ENCODE measurements around the gene SHMT1. TPM values are rescaled to one million over a fixed set of nuclear protein-coding genes. Genes with fewer than 3 reads are reported as not detected.
"Not testable (repeated sequence)": the region's sequence is repeated elsewhere in the genome, so short reads cannot be mapped to it uniquely, and the experiment has no call there.

The SHMT1 gene
- 15.0 TPM for polyA plus RNA-seq (ENCODE audit: insufficient read length)

DNA sequence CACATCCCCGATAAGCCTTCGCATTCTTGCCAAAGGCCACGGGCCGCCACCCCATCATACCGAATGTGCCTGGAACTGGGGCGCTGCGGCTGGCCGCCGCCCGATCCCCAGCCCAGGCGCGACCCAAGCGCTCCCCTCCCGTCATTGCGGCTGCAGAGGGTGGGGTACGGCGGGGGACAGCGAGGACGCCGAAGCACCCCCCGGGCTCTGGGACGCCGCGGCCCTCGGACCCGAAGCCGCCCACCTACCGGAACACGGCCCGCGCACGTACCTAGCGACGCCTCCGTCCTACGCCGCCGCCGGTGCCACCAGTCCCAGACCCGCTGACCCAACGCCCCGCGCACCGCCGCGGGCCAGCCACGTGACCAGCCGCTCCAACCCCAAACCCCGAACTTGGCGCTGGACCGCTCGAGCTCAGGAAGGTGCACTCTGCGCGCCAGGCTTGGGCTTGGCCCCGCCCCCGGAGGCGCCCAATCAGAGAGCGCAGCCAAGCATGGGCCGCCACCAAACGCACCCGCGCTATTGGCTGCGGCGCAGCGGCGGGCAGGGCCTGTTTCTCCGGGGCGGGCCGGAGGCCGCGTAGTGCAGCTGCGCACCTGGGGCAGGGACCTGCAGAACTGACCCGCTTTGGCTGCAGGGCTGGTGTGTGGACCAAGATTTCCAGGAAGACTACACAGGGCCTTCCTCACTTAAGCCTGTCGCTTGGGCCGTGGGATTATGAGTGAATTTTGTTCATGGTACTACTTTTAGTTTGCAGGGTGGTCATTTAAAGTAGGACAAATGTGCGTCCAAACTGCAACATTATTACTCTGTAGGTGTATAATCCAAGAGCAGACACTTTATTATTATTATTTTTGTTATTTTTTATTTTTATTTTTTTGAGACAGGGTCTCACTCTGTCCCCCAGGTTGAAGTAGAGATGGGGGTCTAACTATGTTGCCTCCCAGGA, at the start of gene SHMT1:
SHMT1 (minus strand) TSS at position 450 of the 949 bp plus-strand sequence. CDS start 7,569 bp downstream, outside the sequence.
- peak; percentile 93 for DNase-seq

GRCh38 chr17:18412001-18412538, 48.7 kb upstream of the SHMT1 start:
- not testable (repeated sequence) for DNase-seq

DNA sequence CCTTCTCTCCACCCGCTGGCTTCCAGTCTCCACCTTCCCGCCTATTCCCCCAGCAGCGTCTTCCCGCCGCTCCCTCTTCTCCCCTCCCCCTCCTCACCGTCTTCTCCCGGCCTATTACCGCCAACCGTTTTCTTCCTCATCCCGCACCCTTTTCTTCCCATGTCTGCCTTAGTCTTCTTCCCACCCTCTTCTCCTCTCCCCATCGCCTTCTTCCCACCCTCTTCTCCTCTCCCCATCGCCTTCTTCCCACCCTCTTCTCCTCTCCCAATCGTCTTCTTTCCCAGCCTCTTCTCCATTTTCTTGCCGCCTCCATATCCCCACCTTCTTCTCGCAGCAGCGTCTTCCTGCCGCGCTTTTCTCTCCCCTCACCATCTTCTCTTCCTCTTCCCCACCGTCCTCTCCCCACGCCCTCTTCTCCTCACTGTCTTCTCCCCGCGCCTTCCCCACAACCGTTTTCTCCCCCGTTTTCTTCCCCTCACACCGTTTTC, 48.1 kb upstream of the SHMT1 start:
- peak; percentile 82 for DNase-seq

DNA sequence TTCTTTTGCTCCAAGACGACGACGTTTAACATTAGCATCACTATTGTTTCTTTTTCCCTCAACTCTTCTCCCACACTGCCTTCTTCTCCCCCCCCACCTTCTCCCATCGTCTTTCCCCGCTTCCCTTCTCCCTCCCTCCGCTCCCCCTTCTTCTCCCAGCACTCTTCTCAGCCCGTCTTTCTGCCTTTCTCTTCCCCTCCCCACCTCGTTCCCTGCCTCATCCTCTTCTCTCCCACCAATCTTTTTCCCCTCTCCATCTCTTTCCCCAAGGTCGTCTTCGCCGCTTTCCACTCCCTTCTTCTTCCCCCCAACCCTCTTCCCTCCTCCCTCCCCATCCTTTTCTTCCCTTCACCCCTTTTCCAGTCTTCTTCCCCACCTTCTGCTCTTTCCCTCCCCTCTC, 47.4 kb upstream of the SHMT1 start:
- peak; percentile 36 for DNase-seq

DNA sequence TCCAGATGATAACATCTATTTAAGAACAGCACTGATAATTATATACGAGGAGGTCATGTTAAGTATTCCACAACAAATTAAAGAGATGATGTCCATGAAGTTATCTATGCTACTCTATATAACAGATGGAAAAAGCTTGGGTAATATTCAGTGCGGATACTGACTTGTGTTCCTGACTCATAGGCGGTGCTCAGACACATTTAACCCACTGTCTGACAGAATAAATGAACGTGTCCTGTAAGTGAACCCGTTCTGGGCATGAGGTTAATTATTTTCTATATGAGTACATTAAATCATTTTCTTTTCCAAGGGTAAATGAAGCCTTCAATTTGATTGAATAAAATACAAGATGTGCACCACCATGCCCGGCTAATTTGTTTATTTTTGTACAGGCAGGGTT, 46.0 kb upstream of the SHMT1 start:
- not testable (repeated sequence) for DNase-seq

- not testable (repeated sequence) for DNase-seq
Measured at GRCh38 chr17:18408906-18409305, 45.6 kb upstream of the SHMT1 start.

- not testable (repeated sequence) for DNase-seq
Measured at GRCh38 chr17:18403604-18404003, 40.3 kb upstream of the SHMT1 start.

DNA sequence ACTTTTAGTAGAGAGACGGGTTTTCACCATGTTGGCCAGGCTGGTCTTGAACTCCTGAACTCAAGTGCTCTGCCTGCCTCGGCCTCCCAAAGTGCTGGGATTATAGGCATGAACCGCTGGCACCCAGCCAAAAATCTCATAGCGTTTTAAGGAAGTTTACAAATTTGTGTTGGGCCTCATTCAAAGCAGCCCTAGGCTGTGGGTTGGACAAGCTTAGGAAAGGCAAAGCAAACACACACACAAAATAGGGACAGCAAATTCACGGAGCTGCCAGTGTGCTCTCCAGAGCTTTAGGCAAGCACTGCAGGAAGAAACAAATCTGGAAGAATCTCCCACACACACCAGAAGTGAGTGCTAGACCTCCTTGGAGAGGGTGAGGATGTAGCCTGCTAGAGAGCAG, 39.8 kb upstream of the SHMT1 start:
- not testable (repeated sequence) for DNase-seq

- DNase-seq: not testable (repeated sequence)
Measured at GRCh38 chr17:18401872-18402590, 38.7 kb upstream of the SHMT1 start.

- not testable (repeated sequence) for DNase-seq
Measured at GRCh38 chr17:18388728-18389127, 25.4 kb upstream of the SHMT1 start.

DNA sequence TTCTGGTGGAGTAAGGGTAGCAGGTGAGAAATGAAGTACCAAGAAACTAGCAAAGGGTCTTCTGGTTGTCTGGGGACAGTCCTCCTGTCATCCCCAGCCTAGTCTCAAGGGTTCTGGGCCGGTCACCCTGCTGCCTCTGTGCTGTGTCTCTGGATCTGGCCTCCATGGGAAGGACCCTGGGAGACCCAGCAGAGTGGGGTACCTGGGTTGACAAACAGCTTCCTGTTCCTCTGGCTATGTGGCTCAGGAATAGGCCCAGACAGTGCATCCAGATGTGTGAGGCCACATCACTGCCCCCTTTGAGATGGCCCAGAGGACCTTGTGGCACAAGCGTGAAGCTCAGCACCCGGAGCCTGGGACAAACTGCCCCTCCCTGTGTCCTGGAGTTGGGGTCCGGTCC, 24.9 kb upstream of the SHMT1 start:
- DNase-seq: not testable (repeated sequence)

- not testable (repeated sequence) for DNase-seq
Measured at GRCh38 chr17:18387583-18387982, 24.2 kb upstream of the SHMT1 start.

DNA sequence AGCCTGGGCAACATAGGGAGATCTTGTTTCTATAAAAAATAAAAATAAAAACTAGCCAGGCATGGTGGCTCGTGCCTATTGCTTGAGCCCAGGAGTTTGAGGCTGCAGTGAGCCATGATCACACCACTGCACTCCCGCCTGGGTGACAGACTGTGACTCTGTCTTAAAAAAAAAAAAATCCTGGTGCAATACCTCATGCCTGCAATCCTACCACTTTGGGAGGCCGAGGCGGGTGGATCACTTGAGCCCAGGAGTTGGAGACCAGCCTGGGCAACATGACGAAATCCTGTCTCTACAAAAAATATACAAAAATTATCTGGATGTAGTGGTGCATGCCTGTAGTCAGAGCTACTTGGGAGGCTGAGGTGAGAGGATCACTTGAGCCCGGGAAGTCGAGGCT, 20.9 kb upstream of the SHMT1 start:
- not testable (repeated sequence) for DNase-seq

DNA sequence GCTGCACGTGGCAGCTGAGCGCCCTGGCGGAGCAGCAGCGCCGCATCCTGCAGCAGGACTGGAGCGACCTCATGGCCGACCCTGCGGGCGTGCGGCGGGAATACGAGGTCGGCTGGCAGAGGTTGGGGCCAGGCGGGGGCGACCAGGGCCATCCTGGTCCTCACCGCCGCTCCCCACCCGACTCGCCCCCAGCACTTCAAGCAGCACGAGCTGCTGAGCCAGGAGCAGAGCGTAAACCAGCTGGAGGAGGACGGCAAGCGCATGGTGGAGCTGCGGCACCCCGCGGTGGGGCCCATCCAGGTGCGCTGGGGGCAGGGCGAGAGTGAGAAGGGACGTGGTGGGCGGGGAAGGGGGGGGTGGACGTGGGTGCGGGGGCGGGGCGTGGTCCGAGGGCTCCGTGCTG, 19.7 kb upstream of the SHMT1 start:
- DNase-seq: not testable (repeated sequence)

GRCh38 chr17:18382441-18383078, 19.2 kb upstream of the SHMT1 start:
- DNase-seq: no peak

DNA sequence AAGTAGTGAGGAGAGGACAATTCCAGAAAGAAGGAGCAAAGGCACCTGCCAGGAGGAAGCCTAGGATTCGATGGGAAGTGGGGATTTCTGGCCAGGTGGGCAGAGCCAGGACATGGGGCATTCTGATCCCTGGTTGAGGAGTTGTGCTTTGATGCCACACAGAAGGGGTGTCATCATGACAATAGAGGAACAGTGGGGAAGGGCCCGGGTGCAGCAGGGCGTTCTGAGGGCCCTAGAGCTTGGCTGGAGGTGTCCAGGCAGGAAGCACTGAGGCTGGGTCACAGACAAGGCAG, 18.5 kb upstream of the SHMT1 start:
- no peak for DNase-seq

DNA sequence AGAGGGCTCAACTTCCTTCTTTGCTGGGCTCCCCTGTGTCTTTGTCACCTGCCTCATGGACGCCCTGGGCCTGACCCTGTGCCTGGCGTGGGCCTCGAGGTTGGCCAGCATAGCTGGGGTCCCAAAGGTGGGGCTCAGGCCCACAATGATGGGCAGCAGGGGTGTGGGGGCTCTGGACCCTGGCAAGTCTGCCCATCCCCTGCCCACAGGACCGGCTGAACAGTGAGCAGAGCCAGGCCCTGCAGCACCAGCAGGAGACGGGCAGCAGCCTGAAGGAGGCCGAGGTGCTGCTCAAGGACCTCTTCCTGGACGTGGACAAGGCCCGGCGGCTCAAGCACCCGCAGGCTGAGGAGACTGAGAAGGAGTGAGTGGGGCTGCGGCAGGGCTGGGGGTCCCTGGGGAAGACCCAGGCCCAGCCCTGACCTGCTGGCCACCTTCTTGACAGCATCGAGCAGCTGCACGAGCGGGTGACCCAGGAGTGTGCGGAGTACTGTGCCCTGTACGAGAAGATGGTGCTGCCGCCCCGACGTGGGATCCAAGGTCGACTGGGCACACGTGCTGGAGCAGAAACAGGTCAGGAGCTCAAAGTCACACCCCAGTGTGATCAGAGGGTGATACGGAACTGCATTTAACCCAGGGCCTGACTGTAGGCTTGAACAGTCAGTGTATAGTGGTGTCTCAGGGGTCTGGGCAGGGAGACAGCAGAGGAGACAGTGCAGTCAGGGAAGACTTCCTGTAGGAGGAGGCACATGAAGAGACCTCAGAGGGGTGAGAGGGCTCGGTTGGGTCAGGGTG, 18.0 kb upstream of the SHMT1 start:
- DNase-seq: no peak

GRCh38 chr17:18380471-18381157, 17.3 kb upstream of the SHMT1 start:
- no peak for DNase-seq

GRCh38 chr17:18379246-18380146, 16.1 kb upstream of the SHMT1 start:
- DNase-seq: no peak

DNA sequence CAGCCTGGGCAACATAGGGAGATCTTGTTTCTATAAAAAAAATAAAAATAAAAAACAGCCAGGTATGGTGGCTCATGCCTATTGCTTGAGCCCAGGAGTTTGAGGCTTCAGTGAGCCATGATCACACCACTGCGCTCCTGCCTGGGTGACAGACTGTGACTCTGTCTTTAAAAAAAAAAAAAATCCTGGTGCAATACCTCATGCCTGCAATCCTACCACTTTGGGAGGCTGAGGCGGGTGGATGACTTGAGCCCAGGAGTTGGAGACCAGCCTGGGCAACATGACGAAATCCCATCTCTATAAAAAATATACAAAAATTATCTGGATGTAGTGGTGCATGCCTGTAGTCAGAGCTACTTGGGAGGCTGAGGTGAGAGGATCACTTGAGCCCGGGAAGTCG, 15.3 kb upstream of the SHMT1 start:
- DNase-seq: not testable (repeated sequence)
